Stimulated activated CD4-positive, alpha-beta T cell treated with anti-CD3 and anti-CD28 coated beads, Interleukin-12 subunit alpha, Interleukin-12 subunit beta, amount 100 ng/mL, for 48 hours (primary cell): ENCODE data around the gene C2orf76.
A peak's percentile ranks its signal among the peaks of the same experiment; 100 is the strongest.

ENCODE experiments used
- DNase-seq, 3 donors: peaks; one replicate each; pipeline ENCODE4 v3.0.0-alpha.2; 2020; ENCODE audit warnings: low read depth in 2 of 3, low spot score in 1 of 3

C2orf76 gene

DNA sequence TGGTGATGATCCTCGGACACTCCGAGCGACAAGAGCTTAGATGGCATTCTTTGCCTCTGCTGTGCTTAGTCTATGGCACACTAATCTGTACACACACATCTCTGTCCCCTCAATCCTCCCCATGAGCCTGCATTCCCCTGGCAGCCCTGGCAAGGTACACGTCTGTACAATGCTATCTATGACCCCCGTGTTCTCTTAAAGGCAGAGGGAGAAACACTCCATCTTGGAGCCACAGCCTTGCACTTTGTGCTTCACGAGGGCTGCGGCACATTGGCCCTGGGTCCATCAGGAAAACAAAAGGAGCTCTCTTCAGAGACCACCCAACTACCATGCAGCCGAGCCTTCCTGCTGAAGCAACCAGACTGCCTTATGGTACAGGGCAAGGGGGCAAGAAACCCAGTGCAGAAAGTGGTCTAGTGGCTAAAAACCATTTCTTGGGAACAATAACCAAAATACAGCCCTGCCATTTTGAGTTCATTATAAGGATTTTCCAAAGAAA lies 100.5 kb downstream of the C2orf76 start:
- no peak for DNase-seq

DNA sequence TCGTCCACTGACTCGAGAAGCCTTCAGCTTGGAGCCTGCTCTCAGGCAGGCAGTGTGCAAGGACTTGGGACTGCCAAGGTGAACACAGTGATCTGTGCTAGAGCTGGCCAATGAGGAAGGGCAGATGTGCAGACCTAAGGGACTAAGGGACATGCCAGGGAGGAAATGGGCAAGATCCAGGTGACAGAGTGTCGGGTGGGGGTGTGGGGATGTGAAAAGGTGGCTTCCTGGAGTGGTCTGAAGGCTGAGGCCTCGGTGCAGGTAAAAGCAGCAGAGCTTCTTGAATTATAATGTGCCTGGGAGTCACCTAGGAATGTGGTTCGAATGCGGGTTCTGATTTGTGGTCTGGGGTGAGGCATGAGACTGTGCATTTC lies 101.0 kb downstream of the C2orf76 start:
- DNase-seq = no peak

DNA sequence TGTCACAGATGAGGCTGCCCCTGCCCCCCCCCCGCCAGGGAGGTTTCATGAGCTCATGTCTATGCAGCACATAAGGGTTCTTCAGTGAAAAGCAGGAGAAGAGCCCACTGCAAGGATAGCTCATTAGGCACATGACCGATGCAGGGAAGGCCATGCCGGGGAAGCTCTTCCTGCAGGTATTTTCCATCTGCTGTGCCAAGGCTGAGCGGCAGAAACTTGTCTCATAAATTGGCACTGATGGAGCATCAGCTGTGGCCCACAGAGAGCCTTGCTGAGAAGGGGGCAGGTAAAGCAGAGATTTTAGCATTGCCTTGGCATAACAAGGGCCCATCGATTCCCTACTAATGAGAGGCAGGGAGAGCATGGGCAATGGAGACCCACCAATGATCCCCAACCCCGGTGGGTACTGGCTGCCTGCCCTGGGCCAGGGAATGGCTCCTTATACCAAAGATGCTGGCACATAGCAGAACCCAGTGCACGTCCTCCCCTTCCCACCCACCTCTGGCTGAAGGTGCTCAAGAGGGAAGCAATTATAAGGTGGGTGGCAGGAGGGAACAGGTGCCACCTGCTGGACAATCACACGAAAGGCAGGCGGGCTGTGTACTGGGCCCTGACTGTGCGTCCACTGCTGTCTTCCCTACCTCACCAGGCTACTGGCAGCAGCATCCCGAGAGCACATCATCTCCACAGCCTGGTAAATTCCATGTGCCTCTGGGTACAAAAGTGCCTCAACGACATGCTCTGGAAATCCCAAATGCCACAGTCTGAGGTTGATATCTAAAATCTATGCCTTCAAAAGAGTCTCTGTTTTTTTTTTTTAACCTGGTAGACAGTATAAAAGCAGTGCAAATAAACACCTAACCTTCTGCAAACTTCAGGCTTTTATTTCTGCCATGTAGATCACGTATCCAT lies 101.6 kb downstream of the C2orf76 start:
- peak in 2 of 3 donors; percentile 2 to 20 for DNase-seq

DNA sequence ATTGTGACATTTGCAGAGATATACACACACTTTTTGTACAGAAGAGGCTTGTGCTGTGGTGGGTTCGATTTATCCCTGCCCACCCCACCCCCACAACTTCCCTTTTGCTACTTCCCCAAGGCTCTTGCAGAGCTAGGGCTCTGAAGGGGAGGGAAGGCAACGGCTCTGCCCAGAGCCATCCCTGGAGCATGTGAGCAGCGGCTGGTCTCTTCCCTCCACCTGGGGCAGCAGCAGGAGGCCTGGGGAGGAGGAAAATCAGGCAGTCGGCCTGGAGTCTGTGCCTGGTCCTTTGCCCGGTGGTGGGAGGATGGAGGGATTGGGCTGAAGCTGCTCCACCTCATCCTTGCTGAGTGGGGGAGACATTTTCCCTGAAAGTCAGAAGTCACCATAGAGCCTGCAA lies 103.0 kb downstream of the C2orf76 start:
- DNase-seq = no peak

DNA sequence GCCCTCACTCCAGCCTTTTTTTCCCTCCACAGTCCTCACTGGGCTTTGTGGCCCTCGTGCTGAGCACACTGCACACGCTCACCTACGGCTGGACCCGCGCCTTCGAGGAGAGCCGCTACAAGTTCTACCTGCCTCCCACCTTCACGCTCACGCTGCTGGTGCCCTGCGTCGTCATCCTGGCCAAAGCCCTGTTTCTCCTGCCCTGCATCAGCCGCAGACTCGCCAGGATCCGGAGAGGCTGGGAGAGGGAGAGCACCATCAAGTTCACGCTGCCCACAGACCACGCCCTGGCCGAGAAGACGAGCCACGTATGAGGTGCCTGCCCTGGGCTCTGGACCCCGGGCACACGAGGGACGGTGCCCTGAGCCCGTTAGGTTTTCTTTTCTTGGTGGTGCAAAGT lies 103.6 kb downstream of the C2orf76 start:
- no peak for DNase-seq

DNA sequence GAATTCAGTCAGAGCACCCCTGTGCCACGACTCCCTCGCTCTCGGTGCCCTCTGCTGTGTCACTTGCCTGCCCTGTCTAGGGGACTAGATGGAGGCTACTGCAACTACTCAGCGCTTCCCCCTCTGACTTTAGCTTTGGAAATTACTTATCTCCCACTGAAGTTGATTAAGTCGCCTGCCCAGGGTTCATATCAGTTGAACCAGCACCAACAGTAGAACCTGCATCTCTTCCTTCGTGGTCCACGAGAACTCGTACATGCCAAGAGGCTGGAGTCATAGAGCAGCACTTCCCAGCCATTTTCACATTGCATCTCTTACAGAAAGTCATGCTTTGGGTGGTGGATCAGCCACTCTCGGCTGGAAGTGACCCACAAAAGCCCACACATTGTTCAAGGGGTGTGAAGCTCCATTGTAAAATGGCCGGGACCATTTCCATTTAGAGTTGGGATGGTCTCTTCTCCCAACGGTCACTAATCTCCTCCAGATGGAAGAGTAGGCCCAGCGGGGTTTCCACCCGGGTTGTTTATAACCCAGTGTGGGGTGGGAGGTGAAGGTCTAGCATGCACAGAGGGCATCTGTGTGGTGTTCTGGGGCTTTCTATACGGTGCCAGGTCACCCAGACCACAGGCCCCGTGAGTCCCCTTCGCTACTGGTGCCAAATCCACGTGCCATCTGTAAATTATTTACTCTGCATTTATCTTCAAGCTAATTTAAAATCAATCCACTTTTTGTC lies 105.0 kb downstream of the C2orf76 start:
- no peak for DNase-seq

DNA sequence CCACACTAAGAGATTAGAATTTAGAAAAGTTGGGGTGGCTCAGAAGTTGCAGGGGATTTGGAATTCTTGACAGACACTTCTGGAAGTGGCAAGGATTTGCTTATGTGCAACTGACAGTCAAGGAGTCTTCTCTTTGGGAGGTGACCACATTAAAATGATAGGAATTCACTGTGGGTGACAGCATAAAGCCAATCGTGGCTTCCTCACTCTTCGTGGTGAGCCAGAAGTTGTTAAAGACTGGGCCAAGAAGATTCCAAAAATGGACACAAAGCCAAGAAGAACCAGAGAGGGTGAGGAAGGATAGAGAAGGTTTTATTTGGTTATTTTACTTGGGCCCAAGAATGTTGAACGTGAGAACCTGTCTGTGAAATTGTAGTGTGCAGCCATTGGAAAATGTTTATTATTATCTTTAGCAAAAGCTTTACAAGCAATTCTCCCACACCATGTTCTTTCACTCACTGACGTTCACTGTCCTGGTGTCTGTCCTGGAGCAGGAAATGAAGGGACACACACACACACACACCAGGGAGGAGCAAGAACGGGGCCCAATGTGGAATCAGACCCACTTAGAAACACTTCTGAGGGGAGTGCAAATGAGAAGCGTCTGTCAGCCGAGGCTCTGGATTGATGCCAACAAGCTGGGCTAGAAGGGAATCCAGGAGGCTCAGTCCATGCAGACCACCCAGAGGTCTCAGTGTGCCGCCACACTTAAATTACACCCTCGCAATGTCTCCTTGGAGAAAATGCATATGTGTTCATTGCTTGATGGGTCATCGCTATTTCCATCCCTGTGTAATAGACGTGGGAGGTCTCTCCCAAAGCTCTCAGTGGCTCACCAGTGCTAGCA lies 105.8 kb downstream of the C2orf76 start:
- no peak for DNase-seq

DNA sequence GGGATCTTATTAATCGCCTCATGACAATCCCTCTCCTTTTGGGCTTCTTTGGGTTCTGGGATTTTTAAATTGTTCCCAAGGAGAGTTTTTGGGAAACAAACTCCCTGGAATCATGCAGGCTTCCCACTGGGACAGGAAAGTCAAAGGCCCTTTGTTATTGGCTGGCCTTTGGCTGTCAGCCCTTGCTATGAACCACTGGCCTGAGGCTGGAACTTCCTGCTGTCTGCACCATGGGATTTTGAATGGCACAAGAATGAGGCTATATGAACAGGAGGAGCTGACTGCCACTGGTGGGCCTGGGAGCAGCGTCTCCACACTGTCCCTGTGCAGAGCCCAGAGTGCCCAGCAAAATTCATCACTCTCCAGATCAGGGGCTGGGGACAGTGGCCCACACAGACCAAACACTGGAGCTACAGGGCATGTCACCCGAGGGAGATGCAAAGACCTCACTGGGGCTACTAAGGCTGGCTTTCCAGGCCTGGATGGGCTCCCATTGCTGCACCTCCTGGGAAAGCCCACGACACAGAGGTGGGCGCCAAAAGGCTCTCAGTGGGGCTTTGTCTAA lies 107.3 kb downstream of the C2orf76 start:
- no peak for DNase-seq

DNA sequence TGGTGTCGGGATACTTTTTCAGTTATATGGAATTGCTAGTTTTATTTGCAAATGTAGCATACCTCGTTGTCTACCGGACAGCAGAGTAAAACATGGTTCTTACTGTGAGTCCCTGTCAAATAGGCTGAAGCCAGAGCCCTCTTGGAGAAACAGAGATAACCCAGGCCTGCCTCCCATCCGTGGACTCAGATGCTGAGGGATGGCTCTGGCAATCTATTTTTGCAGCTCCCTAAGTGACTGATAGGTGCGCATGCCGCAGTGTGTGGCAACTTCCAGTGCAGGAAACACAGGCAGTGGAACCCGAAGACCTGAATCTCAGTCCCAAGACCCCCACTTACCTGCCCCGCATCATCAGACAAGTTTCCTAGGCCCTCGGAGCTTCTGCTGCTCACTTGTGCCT lies 109.4 kb downstream of the C2orf76 start:
- no peak for DNase-seq

DNA sequence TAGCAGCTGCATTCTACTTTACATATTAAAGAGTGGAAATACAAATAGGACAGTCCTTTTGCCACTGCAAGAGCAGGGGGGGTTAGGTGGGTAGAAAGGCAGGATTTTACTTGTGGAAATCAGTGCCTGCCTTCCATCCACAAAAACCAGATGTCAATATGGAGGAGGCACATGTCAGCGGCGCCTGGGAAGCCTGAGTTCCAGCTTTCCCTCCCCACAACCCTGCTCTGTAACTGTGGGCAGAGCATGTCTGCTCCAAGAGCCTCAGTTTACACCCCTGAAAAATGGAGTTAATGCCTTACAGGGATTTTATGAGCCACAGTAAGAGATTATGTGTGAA lies 110.1 kb downstream of the C2orf76 start:
- no peak for DNase-seq

DNA sequence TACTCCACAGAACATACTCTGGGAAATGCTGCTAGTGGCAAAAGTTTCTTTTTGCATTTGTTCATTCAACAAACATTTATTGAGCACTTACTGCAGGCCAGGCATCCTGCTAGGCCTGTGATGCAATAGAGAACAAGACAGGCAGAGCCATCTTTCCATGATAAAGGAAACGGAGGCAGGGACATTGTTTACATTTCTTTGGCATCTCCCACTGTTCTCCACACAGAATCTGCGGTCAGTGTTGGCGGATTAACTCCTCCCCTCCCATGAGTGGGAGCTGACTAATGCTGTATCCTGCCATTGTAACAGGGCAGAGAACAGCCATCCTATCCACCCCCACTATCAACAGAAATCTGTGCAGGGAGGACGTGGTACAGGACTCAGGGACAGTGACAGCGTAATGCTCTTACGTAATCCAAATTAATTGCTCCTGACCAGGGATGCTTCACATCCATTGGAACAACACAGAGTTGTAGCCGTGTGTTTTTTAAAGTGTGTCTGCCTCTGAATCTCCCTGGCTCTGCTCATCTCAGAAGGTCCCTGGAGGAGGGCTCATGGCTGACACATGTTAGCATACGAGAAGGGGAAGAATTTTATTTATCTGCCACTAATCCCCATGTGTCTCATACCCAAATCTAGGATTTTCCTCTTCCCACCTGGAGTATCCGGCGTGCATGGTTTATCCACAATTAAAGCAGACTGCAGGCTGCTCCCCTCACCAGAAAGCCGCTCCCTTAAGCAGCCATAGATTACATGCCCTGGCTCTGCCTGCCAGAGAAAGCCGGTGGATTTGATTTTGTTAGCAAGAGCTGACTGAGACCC lies 110.7 kb downstream of the C2orf76 start:
- no peak for DNase-seq

DNA sequence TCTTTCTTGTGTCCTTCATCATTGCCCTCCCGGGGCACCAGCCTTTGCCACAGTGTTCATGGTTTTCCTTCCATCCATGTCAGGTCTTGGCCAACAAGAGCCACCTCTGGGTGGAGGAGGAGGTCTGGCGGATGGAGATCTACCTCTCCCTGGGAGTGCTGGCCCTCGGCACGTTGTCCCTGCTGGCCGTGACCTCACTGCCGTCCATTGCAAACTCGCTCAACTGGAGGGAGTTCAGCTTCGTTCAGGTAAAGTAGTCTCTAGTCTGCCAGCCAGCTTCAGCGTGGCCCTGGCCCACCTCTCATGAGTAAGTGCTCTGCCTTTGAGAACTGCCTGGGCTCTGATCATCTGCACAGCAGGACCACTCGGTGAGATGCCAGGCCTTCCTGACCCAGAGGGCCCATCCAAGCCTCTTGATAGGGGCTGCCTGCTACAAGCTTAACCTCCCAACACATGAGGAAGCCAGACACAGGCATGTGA lies 112.0 kb downstream of the C2orf76 start:
- no peak for DNase-seq

DNA sequence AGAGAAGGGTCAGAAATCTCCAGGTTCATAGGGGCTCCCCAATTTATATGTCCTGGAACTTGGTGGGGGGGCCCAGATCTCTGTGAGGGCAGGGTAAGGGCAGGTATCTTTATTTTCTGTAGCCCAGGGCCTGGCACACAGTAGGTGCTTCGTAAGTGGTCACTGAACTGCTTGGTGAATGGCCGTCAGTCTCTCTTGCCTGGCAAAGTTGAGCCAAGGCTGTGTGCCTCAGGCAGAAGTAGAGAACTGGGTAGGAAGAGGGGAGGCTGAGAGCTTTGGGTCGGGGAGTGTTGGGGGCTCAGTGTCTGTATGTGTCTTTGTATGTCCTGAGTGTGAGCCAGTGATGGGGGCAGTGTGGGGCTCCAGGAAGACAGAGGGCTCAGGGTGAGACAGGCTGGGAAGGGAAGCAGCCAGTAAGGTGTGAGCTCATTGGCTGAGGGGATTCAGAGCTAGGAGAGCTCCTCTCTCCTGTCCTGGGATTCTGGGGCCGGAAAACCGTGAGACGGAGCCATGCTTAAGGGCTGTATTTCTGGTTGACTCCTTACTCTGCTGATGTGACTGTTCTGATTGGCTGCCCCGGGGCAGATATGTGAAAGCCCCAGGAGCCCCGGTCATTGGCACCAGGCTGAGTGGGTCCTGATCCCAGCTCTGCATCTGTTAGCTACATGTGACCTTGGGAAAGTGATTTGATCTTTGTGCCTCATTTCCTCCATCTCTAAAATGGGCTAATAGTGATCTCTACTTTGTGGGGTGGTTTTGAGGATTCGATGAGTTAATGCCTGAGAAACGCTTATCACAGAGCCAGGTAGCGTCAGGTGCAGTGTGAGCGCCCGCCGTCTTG lies 112.7 kb downstream of the C2orf76 start:
- no peak for DNase-seq

DNA sequence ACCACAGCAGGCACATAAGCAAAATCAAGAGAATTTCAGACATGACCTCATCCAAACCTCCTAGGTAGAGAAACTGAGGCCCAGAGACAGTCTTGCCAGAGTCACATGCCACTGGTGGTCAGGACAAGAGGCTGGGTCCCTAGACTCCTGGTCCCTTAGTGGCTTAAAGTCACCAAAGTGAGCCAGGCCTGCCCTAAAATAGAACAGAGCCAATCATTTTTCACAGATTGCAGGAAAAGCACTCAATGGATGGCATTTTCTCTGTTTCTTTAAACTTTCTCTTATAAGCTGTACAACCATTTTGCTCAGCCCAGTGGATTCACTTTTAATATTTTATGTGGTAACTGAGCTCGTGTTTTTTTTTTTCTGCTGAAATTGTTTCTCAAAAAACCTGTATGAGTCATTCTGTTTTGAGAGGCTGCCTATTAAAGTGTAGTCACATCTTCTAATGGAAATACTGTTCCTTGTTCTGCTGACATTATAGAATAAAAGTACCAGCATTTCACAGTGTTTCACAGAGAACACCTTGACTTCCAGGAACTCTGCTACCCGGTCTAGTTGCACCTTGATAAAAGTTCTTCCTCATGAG lies 113.4 kb downstream of the C2orf76 start:
- no peak for DNase-seq
